HepG2 (cell line): ENCODE measurements around the gene CENPB. TPM values are rescaled to one million over a fixed set of nuclear protein-coding genes. Genes with fewer than 3 reads are reported as not detected.
A peak's percentile ranks its signal among the peaks of the same experiment; 100 is the strongest.

Experiments used
- ATF6 ChIP-seq: sonication (generic); formaldehyde crosslinking; conservative IDR thresholded peaks from 2 replicates; pipeline ENCODE4 v1.4.0; 2020; ENCODE audit warnings: missing genetic modification reagents
- ATRX ChIP-seq: sonication (generic); formaldehyde crosslinking; IDR thresholded peaks from 2 replicates; pipeline ENCODE4 v1.4.0; 2020; ENCODE audit warnings: missing genetic modification reagents, borderline replicate concordance
- EED ChIP-seq: sonication (generic); formaldehyde crosslinking; IDR thresholded peaks from 2 replicates; pipeline ENCODE4 v1.5.0; 2020; ENCODE audit warnings: mild to moderate bottlenecking, missing genetic modification reagents
- KLF6 ChIP-seq: IDR thresholded peaks from 2 replicates; pipeline ENCODE4 v1.8.0; 2016; ENCODE audit warnings: missing biosample characterization, missing genetic modification reagents
- LBX2 ChIP-seq: sonication (generic); formaldehyde crosslinking; IDR thresholded peaks from 2 replicates; pipeline ENCODE4 v1.5.0; 2020; ENCODE audit warnings: missing genetic modification reagents, mild to moderate bottlenecking, borderline replicate concordance
- MTA1 ChIP-seq: sonication (generic); formaldehyde crosslinking; IDR thresholded peaks from 2 replicates; pipeline ENCODE4 v1.4.0; 2020; ENCODE audit warnings: missing genetic modification reagents, mild to moderate bottlenecking, borderline replicate concordance
- MTERF4 ChIP-seq: sonication (generic); formaldehyde crosslinking; IDR thresholded peaks from 2 replicates; pipeline ENCODE4 v1.8.0; 2023; ENCODE audit warnings: mild to moderate bottlenecking, missing genetic modification reagents
- MXD4 ChIP-seq: IDR thresholded peaks from 2 replicates; pipeline ENCODE4 v1.6.1; 2016; ENCODE audit warnings: mild to moderate bottlenecking, missing biosample characterization, missing genetic modification reagents
- NR2F1 ChIP-seq, 2 experiments: fragments of 450-650 bp in 1 of 2; formaldehyde crosslinking in 1 of 2; IDR thresholded peaks; 2 replicates each; pipeline versions ENCODE4 v1.5.0 to v1.6.1; 2016 to 2020; ENCODE audit warnings: mild to moderate bottlenecking in 1 of 2, missing compliant biosample characterization in 1 of 2, missing genetic modification reagents in 1 of 2, moderate library complexity in 1 of 2
- PITX1 ChIP-seq: sonication (generic); formaldehyde crosslinking; IDR thresholded peaks from 2 replicates; pipeline ENCODE4 v1.5.1; 2020; ENCODE audit warnings: mild to moderate bottlenecking, missing genetic modification reagents
- RBM39 ChIP-seq: fragments of 200-400 bp; formaldehyde crosslinking; IDR thresholded peaks from one replicate; pipeline ENCODE4 v1.6.1; 2018; ENCODE audit warnings: antibody characterized with exemption, mild to moderate bottlenecking, low read depth, low read length; ENCODE audit not compliant: poor library complexity, severe bottlenecking
- THRA ChIP-seq: sonication (generic); formaldehyde crosslinking; IDR thresholded peaks from 2 replicates; pipeline ENCODE4 v1.4.0; 2020; ENCODE audit warnings: missing genetic modification reagents, borderline replicate concordance
- ZBTB1 ChIP-seq: sonication (generic); formaldehyde crosslinking; IDR thresholded peaks from 2 replicates; pipeline ENCODE4 v1.4.0; 2020; ENCODE audit warnings: missing genetic modification reagents, borderline replicate concordance
- ZFY ChIP-seq: sonication (generic); formaldehyde crosslinking; IDR thresholded peaks from 2 replicates; pipeline ENCODE4 v1.4.0; 2020; ENCODE audit warnings: missing genetic modification reagents
- ZNF570 ChIP-seq: sonication (generic); formaldehyde crosslinking; IDR thresholded peaks from 2 replicates; pipeline ENCODE4 v1.4.0; 2020; ENCODE audit warnings: mild to moderate bottlenecking, missing genetic modification reagents, borderline replicate concordance
- ZNF746 ChIP-seq: sonication (generic); formaldehyde crosslinking; IDR thresholded peaks from 2 replicates; pipeline ENCODE4 v1.8.0; 2022; ENCODE audit warnings: mild to moderate bottlenecking, missing genetic modification reagents
- ZNF761 ChIP-seq: sonication (generic); formaldehyde crosslinking; conservative IDR thresholded peaks from 2 replicates; pipeline ENCODE4 v1.4.0; 2020; ENCODE audit warnings: mild to moderate bottlenecking, missing genetic modification reagents
- ZSCAN20 ChIP-seq: sonication (generic); formaldehyde crosslinking; IDR thresholded peaks from 2 replicates; pipeline ENCODE4 v1.4.0; 2020; ENCODE audit warnings: missing genetic modification reagents, mild to moderate bottlenecking, borderline replicate concordance
- ZZZ3 ChIP-seq: sonication (generic); formaldehyde crosslinking; IDR thresholded peaks from 2 replicates; pipeline ENCODE4 v1.4.0; 2020; ENCODE audit warnings: missing genetic modification reagents, mild to moderate bottlenecking, borderline replicate concordance
- polyA plus RNA-seq, 8 experiments: library from polyadenylated mRNA; depleted of rRNA in 3 of 8; stranded (reverse) in 7 of 8; unstranded in 1 of 8; fragments of >200 nt; fragmentation: Illumina TruSeq in 4 of 8; extraction: Trizol in 4 of 8; gene quantifications; 2 replicates each; pipeline versions ENCODE4 v1.2.1 to v1.2.3, GENCODE V29; 2011 to 2016; ENCODE audit warnings: low read depth in 4 of 8, missing spikeins in 1 of 8, mixed read lengths in 1 of 8; ENCODE audit not compliant: insufficient read depth in 1 of 8
- total RNA-seq, 5 experiments: library from RNA; depleted of rRNA; stranded (reverse); fragments of >200 nt; fragmentation: Illumina TruSeq; extraction: Trizol; gene quantifications; 2 replicates each; pipeline ENCODE4 v1.2.3, GENCODE V29; 2016; ENCODE audit warnings: low read depth in 1 of 5
- TF ChIP-seq, protein P1 (sequence below): sonication (generic); formaldehyde crosslinking; IDR thresholded peaks from 2 replicates; pipeline ENCODE4 v1.4.0; 2020; ENCODE audit warnings: mild to moderate bottlenecking, missing genetic modification reagents
- TF ChIP-seq, protein P2 (sequence below): sonication (generic); formaldehyde crosslinking; IDR thresholded peaks from 2 replicates; pipeline ENCODE4 v1.9.0; 2021; ENCODE audit warnings: missing genetic modification reagents, borderline replicate concordance

The CENPB gene
- total and polyA plus RNA-seq, 2 of the 13 experiments (the other 11 are each of a cell fraction or from before 2014, with no cell fraction given), result 10.4 to 54.5 TPM

DNA sequence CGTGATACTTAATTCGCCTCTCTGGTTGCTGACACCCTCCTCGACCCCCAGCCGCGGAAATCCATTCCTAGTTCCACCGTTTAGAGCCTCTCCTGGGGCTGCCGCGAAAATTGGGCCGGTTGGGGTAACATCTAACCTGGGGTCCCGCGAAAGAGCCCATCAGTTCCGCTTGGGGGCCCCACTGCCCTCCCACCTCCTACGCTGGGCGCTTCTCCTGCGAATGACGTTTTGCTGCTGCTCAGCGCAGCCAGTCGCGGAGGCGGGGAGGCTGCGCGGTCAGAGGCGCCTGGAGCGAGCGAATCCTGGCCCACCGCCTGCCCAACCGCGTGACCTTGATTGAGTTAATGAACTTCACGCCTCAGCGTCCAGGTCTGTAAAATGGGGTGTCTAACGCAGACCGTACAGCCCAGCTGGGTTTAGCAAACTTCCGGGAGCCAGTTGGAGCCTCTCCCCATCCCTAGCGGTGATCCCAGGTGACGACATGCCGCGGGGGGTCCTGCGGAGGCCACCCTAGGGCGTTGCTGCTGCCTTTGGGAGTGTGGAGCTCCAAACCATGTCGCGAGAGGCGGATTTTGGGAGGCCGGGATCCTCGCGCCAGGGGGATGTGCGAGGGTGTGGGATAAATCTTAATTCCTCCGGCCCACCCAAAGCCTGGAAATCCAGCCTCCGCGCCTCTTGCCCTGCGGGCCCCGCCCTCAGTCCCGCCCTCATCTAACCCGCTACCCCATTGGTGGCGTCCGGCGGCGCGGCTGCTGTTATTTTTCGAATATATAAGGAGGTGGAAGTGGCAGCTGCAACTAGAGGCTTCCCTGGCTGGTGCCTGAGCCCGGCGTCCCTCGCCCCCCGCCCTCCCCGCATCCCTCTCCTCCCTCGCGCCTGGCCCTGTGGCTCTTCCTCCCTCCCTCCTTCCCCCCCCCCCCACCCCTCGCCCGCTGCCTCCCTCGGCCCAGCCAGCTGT, 9.2 kb upstream of the CENPB start, which contains the start of gene CDC25B (continued):
- TF ChIP-seq RBM39, result peak; percentile 98
- TF ChIP-seq NR2F1 (CRISPR knock-in tag; IDR thresholded peaks at IDR 0.05), result 0 out of 4 replicates have a peak, but pooled peaks of 1 of the 2 experiments have one; percentile 42
- TF ChIP-seq MTERF4 (CRISPR knock-in tag), result peak; percentile 11; the same call in 1 of the 2 replicates
- TF ChIP-seq ZNF746 (CRISPR knock-in tag), result peak; percentile 44; the same call in 1 of the 2 replicates
- TF ChIP-seq ZZZ3, result peak; percentile 58; the same call in 1 of the 2 replicates
- TF ChIP-seq, protein P1, sequence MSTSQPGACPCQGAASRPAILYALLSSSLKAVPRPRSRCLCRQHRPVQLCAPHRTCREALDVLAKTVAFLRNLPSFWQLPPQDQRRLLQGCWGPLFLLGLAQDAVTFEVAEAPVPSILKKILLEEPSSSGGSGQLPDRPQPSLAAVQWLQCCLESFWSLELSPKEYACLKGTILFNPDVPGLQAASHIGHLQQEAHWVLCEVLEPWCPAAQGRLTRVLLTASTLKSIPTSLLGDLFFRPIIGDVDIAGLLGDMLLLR (CRISPR knock-in tag), result 0 out of 2 replicates have a peak, but pooled peaks have one; percentile 33
- no peak for TF ChIP-seq KLF6 (CRISPR knock-in tag)
- TF ChIP-seq ZBTB1 (CRISPR knock-in tag), result no peak
- no peak for TF ChIP-seq MXD4
- TF ChIP-seq, protein P2, sequence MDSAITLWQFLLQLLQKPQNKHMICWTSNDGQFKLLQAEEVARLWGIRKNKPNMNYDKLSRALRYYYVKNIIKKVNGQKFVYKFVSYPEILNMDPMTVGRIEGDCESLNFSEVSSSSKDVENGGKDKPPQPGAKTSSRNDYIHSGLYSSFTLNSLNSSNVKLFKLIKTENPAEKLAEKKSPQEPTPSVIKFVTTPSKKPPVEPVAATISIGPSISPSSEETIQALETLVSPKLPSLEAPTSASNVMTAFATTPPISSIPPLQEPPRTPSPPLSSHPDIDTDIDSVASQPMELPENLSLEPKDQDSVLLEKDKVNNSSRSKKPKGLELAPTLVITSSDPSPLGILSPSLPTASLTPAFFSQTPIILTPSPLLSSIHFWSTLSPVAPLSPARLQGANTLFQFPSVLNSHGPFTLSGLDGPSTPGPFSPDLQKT, result no peak
- TF ChIP-seq THRA (CRISPR knock-in tag), result no peak
- TF ChIP-seq ATF6 (CRISPR knock-in tag), result no peak
- no peak for TF ChIP-seq ZNF570 (CRISPR knock-in tag)
- TF ChIP-seq ZNF761, result peak; percentile 71
- TF ChIP-seq MTA1 (CRISPR knock-in tag), result peak; percentile 91; the same call in 1 of the 2 replicates
- 0 out of 2 replicates have a peak, but pooled peaks have one; percentile 30 for TF ChIP-seq ZSCAN20
- TF ChIP-seq ZFY, result peak; percentile 74
- TF ChIP-seq PITX1 (CRISPR knock-in tag), result peak; percentile 86
- TF ChIP-seq LBX2, result no peak
- no peak for TF ChIP-seq ATRX (CRISPR knock-in tag)
- TF ChIP-seq EED, result peak; percentile 78; the same call in 1 of the 2 replicates
